ENCODE results near the gene ERBB2.

ERBB2 gene

GRCh38 chr17:39683295-39683939 is 16.4 kb upstream of the ERBB2 start:
- Mint-ChIP-seq H3K9me3 (no peaks in the 10 kb centered on the region), H3K36me3 (ENCODE audit: low read depth) (peaks cover 31% of the 10 kb centered on the region), H3K27me3 (ENCODE audit: low read depth) (peaks cover 2% of the 10 kb centered on the region), H3K4me3 (no peak overlapping the region), H3K27ac (no peak overlapping the region), H3K4me1 (peaks cover 38% of the 10 kb centered on the region)
- TF ChIP-seq CTCF (IDR thresholded peaks at IDR 0.05; ENCODE audit: unreplicated experiment in 3 of 3), result no peak

GRCh38 chr17:39684369-39685192 is 15.3 kb upstream of the ERBB2 start:
- peaks cover 3% of the 10 kb centered on the region for H3K27me3 Mint-ChIP-seq (ENCODE audit: low read depth)
- no peak overlapping the region for H3K27ac Mint-ChIP-seq
- H3K9me3 Mint-ChIP-seq, result no peaks in the 10 kb centered on the region
- no peak for TF ChIP-seq CTCF (IDR thresholded peaks at IDR 0.05; ENCODE audit: unreplicated experiment in 3 of 3)
- H3K4me1 Mint-ChIP-seq, result peaks cover 34% of the 10 kb centered on the region
- H3K4me3 Mint-ChIP-seq, result peak overlapping the region in 2 of 3 experiments; percentile 43 to 60
- H3K36me3 Mint-ChIP-seq (ENCODE audit: low read depth), result peaks cover 31% of the 10 kb centered on the region

- peaks cover 29% of the 10 kb centered on the region for H3K36me3 Mint-ChIP-seq (ENCODE audit: low read depth)
- peaks cover 3% of the 10 kb centered on the region for H3K27me3 Mint-ChIP-seq (ENCODE audit: low read depth)
Observed at GRCh38 chr17:39687101-39687545, 12.7 kb upstream of the ERBB2 start.

GRCh38 chr17:39687546-39688474 is 12.1 kb upstream of the ERBB2 start, which contains the start of gene PGAP3:
TSS of gene PGAP3 (minus strand) at chr17:39688057. CDS start at chr17:39688014, 43 bp downstream.
- peak within 1 kb of the TSS; percentile 95 to 99 (median 97) for H3K27ac Mint-ChIP-seq
- H3K4me1 Mint-ChIP-seq, result peaks cover 22% of the 10 kb centered on the region
- peaks cover 25% of the 10 kb centered on the region for H3K36me3 Mint-ChIP-seq (ENCODE audit: low read depth)
- H3K4me3 Mint-ChIP-seq, result peak within 1 kb of the TSS; percentile 89 to 97 (median 97)
- H3K27me3 Mint-ChIP-seq (ENCODE audit: low read depth), result peaks cover 3% of the 10 kb centered on the region
- no peaks in the 10 kb centered on the region for H3K9me3 Mint-ChIP-seq
- TF ChIP-seq CTCF (IDR thresholded peaks at IDR 0.05; ENCODE audit: unreplicated experiment in 3 of 3), result no peak

More at GRCh38 chr17:39687101-39687545, 12.7 kb upstream of the ERBB2 start:
- TF ChIP-seq CTCF (IDR thresholded peaks at IDR 0.05; ENCODE audit: unreplicated experiment in 3 of 3), result no peak
- H3K4me3 Mint-ChIP-seq, result peak overlapping the region; percentile 89 to 97 (median 97)
- H3K27ac Mint-ChIP-seq, result peak overlapping the region; percentile 95 to 99 (median 97)
- H3K9me3 Mint-ChIP-seq, result no peaks in the 10 kb centered on the region
- H3K4me1 Mint-ChIP-seq, result peaks cover 22% of the 10 kb centered on the region

- Mint-ChIP-seq H3K4me3 (peak overlapping the region; percentile 89 to 97 (median 97)), H3K27ac (peak overlapping the region; percentile 95 to 99 (median 97)), H3K27me3 (ENCODE audit: low read depth) (peaks cover 3% of the 10 kb centered on the region), H3K9me3 (no peaks in the 10 kb centered on the region), H3K36me3 (ENCODE audit: low read depth) (peaks cover 19% of the 10 kb centered on the region), H3K4me1 (peaks cover 22% of the 10 kb centered on the region)
- no peak for TF ChIP-seq CTCF (IDR thresholded peaks at IDR 0.05; ENCODE audit: unreplicated experiment in 3 of 3)
Observed at GRCh38 chr17:39688475-39688835, 11.4 kb upstream of the ERBB2 start.
